Adipose tissue (tissue), 3 donors: Measurements from ENCODE around the gene SYF2. TPM values are rescaled to one million over a fixed set of nuclear protein-coding genes. Genes with fewer than 3 reads are reported as not detected.

ENCODE experiments used
- H3K27ac ChIP-seq: one replicate; pipeline ENCODE4 v1.5.1; 2013; ENCODE audit warnings: low read depth, low read length
- WGBS, 3 donors: extraction: QIAGEN DNeasy Blood & Tissue Kit; methylation state at CpG; one replicate each; pipeline ENCODE4 v1.1.7; 2013; 5-methylcytosine and 5-hydroxymethylcytosine counted together
- polyA plus RNA-seq, 3 donors: library from polyadenylated mRNA; stranded (reverse); fragments of 200-250 nt; gene quantifications; one replicate each; pipeline ENCODE4 v1.2.3, GENCODE V29; 2013
- donor health status: healthy with polysubstance abuse.
- donor health status: Bipolar disorder and iron deficiency.
- donor health status: healthy.

The SYF2 gene
- polyA plus RNA-seq, 3 donors: 43.3 to 98.3 (median 45.5) TPM

GRCh38 chr1:25217015-25217414, 15.3 kb downstream of the SYF2 start:
- H3K27ac ChIP-seq: no peak overlapping the region
- WGBS, 3 donors: 71 to 85% (median 84%) methylated on average over 3 of the region's 3 CpGs

DNA sequence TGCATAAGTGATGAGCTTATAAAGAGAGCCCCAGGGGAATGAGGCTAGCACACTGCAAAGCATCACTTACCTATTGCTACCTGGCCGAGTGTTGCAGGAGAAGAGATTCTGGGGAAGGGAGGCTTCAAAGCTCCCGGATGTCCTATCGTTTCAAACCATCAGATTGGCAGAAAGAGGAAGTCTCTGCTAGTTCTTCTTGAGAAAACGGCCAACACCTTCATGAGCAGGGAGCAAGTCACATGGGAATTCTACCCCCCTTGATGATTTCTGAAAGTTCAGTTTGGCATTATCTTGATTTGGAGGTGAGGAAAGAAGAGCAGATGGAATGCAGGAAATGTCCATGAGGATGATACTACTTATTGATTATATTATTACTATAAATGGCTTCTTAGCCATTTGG, 16.2 kb downstream of the SYF2 start:
- no peak overlapping the region for H3K27ac ChIP-seq
- WGBS, 3 donors: 54 to 77% (median 65%) methylated on average over 4 of the region's 4 CpGs

DNA sequence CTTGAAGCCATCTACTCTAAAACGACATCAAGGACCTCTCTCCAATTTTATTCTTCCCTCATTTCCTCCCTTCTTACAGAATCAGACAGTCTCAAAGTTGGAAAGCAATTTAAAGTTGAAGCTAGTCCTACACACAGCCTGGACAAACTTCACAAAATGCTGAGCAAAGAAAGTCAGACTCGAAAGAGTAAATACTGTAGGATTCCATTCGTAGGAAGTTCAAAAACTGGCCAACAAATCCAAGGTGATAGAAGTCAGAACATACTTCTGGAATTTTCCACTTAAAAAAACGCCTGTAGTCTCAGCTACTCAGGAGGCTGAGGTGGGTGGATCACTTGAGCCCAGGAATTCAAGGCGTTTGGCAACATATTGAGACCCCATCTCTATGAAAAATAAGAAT, 19.6 kb downstream of the SYF2 start:
- 53 to 58% (median 54%) methylated on average over 5 of the region's 5 CpGs for WGBS, 3 donors

GRCh38 chr1:25210728-25211127, 21.6 kb downstream of the SYF2 start:
- no peak overlapping the region for H3K27ac ChIP-seq
- WGBS, 3 donors: 47 to 49% (median 47%) methylated on average over 3 of the region's 3 CpGs

More for the DNA sequence above, 19.6 kb downstream of the SYF2 start:
- H3K27ac ChIP-seq: no peak overlapping the region

GRCh38 chr1:25209516-25209915, 22.8 kb downstream of the SYF2 start:
- H3K27ac ChIP-seq: no peak overlapping the region
- WGBS, 3 donors: 73 to 94% (median 84%) methylated on average over 3 to 4 of the region's 4 CpGs

GRCh38 chr1:25208561-25209222, 23.6 kb downstream of the SYF2 start:
- WGBS, 3 donors: 32 to 76% (median 72%) methylated on average over 2 of the region's 2 CpGs
- no peak overlapping the region for H3K27ac ChIP-seq

- 64 to 82% (median 66%) methylated on average over 1 of the region's 1 CpG for WGBS, 3 donors
- no peak overlapping the region for H3K27ac ChIP-seq
These were observed 24.2 kb downstream of the SYF2 start for GRCh38 chr1:25208092-25208491.

DNA sequence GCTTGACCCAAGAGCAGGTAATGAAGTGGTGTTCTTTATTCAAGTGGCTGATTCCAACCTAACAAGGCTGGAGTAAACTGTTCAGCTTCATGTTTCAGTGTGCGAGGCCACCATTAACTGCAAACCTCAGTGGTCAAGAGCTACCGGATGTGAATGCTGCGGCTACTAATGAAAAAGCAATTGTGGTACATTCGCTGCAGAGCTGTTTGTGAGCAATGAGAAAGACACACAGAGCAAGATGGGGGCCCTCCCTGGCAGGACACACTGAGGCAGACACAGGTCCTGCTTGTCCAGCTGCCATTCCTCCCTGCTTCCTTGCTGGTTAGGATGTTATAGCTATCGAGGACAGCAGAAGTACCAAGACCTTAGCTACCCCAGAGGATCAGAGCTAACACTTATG, 26.1 kb downstream of the SYF2 start:
- H3K27ac ChIP-seq: no peak overlapping the region
- WGBS, 3 donors: 75 to 93% (median 91%) methylated on average over 5 of the region's 5 CpGs

- H3K27ac ChIP-seq: no peak overlapping the region
- 74 to 89% (median 83%) methylated on average over 5 of the region's 5 CpGs for WGBS, 3 donors
These were observed 26.5 kb downstream of the SYF2 start for GRCh38 chr1:25205786-25206185.

DNA sequence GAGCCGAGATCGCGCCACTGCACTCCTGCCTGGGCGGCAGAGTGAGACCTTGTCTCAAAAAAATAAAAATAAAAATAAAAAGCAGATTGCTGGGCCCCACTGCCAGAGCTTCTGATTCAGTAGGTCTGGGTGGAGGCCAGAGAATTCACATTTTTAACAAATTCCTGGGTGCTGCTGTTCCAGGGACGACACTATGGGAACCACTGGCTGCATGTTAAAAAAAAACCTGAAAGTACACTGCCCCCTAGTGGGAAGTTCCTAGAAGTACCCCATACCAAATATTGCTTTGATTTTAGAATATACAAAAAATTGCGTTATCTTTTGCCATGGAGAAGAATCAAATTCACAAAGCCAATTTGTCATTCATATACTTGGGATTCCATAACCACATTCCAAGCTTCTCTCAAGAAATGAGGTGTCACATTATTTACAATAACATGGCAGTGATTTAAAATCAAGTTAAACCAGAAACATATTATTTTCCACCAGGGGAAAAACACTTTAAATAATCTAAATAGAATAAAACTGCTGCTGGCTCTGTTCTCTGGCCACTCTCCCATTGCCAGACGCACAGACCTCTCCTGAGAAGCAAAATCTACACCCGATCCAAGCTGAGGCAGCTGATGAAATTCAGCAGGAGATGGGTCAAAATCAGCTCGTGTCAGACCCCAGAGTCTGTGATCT, 27.4 kb downstream of the SYF2 start:
- no peak overlapping the region for H3K27ac ChIP-seq
- 51 to 60% (median 60%) methylated on average over 9 of the region's 9 CpGs for WGBS, 3 donors

- 73 to 83% (median 82%) methylated on average over 7 of the region's 7 CpGs for WGBS, 3 donors
- H3K27ac ChIP-seq: no peak overlapping the region
These were observed 31.3 kb downstream of the SYF2 start for GRCh38 chr1:25201006-25201405.

- 79 to 85% (median 83%) methylated on average over 20 of the region's 20 CpGs for WGBS, 3 donors
- H3K27ac ChIP-seq: no peak overlapping the region
These were observed 32.3 kb downstream of the SYF2 start for GRCh38 chr1:25199819-25200620.

GRCh38 chr1:25198663-25199252, 33.5 kb downstream of the SYF2 start:
- WGBS, 3 donors: 61 to 70% (median 67%) methylated on average over 20 of the region's 20 CpGs
- H3K27ac ChIP-seq: no peak overlapping the region

DNA sequence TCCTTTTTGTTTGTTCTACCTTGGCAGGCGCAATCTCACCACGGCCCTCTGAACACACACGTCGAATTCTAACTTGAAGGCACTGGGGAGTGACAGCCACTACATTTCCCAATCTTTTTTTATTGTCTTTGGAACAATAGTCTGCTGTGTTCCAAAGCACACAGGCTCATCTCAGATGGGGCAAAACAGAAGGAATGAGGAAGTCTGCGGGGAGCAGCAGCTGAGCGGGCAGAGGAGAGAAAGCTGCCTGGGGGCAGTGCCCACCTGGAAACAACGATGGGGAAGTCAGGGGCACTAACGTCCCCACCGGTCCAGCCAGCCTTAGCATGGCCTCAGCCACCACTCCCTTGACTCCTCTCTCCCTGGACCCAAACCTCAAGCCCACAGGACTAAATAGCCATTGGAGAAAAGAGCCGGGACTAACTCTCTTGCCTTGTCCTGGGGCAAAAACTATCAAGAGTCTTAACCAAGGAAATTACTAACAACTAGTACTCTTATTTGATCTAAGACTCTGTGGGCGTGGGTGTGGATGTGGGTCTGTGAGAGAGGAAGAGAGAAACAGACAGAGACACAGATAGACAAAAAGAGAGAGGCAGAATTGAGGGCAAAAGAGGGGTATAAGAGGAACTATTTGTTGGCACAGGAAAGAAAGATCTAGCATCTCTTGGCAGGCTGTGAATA, 34.2 kb downstream of the SYF2 start:
- WGBS, 3 donors: 38 to 43% (median 40%) methylated on average over 11 of the region's 11 CpGs

DNA sequence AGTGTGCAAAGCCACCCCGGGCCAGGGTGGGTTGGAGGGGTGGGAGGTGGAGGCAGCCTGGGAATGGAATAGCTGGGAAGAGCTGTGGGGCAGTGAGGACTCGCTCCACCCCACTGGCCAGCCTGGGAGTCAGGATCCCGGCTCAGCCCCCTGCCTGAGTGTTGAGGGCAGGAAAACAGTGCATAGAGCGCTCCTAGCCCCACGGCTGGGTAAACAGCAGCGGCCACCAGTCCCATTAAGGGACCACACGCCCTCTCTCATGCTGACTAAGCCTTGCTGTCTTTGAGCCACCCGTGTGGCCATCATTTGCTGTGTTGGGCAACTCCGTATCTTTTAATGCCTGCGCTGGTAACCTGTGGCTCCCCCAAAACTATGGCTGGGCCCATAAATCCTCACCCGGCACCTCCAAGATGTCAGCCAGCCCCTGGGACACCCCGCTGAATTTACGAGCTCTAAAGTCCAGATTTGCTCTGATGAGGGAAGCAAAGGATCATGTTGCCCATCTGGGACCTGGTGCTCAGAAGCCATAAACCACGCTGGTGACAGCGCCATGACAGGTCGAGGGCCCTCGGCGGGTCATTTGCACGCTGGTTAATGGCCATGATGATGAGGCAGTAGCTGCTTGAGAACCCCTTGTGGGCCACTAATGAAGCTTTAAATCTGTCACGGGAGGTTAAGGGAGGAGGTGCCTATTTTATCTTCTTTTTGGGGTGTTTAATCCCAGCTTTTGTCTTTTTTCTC, 34.9 kb downstream of the SYF2 start:
- no peak overlapping the region for H3K27ac ChIP-seq
- WGBS, 3 donors: 78 to 82% (median 81%) methylated on average over 19 to 20 of the region's 20 CpGs

More for the DNA sequence above, 34.2 kb downstream of the SYF2 start:
- no peak overlapping the region for H3K27ac ChIP-seq

- 85 to 88% (median 86%) methylated on average over 7 of the region's 7 CpGs for WGBS, 3 donors
- no peak overlapping the region for H3K27ac ChIP-seq
These were observed 35.5 kb downstream of the SYF2 start for GRCh38 chr1:25196830-25197229.

DNA sequence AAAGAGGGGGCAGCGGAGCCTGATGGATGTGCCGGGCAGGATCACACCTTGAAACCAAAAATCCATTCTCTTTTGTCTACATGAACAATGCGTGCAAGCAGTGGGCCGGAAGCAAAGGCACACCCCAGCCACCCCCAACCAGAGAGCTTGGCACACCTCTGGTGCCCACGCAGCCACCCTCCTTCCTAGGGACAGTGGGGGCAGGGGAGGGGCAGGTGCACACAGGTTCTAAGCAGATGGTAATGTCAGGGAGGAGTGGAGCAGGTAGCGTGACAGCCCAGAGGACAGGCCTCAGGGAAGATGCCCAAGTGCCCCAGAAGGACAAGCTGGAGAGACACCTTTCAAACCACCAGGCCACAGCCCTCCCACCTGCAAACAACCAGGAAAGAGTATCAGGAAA, 36.5 kb downstream of the SYF2 start:
- WGBS, 3 donors: 79 to 85% (median 81%) methylated on average over 6 of the region's 6 CpGs
- no peak overlapping the region for H3K27ac ChIP-seq

- no peak overlapping the region for H3K27ac ChIP-seq
- 52 to 85% (median 84%) methylated on average over 17 of the region's 17 CpGs for WGBS, 3 donors
These were observed 37.7 kb downstream of the SYF2 start for GRCh38 chr1:25194572-25195020.
